HG03457 (cell line): Measurements from ENCODE around the gene ALX4.

Experiments
- ATAC-seq: cut with Tn5 transposase; IDR thresholded peaks from one replicate; pipeline ENCODE4 v1.9.1; 2021; ENCODE audit warnings: moderate number of reproducible peaks; ENCODE audit not compliant: unreplicated experiment

The ALX4 gene

GRCh38 chr11:44316659-44317240 is 6.8 kb upstream of the ALX4 start:
- no peak for ATAC-seq

GRCh38 chr11:44315947-44316658 is 6.2 kb upstream of the ALX4 start:
- no peak for ATAC-seq

DNA sequence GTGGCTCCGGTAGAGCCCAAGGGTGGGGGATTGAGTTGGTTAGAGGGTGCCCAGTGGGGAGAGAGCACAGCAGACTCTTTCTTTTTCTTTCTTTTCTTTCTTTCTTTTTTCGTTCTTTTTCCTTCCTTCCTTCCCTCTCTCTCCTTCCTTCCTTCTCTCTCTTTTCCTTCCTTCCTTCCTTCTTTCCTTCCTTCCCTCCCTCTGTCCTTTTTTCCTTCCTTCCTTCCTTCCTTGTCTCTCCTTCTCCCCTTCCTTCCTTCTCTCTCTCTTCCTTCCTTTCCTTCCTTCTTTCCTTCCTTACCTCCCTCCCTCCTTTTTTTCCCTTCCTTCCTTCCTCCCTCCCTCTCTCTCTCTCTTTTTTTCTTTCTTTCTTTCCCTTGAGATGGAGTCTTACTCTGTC is 4.8 kb upstream of the ALX4 start:
- ATAC-seq = no peak

- no peak for ATAC-seq
Observed at GRCh38 chr11:44313761-44314489, 4.0 kb upstream of the ALX4 start.

- ATAC-seq = no peak
Observed at GRCh38 chr11:44312876-44313275, 2.9 kb upstream of the ALX4 start.

DNA sequence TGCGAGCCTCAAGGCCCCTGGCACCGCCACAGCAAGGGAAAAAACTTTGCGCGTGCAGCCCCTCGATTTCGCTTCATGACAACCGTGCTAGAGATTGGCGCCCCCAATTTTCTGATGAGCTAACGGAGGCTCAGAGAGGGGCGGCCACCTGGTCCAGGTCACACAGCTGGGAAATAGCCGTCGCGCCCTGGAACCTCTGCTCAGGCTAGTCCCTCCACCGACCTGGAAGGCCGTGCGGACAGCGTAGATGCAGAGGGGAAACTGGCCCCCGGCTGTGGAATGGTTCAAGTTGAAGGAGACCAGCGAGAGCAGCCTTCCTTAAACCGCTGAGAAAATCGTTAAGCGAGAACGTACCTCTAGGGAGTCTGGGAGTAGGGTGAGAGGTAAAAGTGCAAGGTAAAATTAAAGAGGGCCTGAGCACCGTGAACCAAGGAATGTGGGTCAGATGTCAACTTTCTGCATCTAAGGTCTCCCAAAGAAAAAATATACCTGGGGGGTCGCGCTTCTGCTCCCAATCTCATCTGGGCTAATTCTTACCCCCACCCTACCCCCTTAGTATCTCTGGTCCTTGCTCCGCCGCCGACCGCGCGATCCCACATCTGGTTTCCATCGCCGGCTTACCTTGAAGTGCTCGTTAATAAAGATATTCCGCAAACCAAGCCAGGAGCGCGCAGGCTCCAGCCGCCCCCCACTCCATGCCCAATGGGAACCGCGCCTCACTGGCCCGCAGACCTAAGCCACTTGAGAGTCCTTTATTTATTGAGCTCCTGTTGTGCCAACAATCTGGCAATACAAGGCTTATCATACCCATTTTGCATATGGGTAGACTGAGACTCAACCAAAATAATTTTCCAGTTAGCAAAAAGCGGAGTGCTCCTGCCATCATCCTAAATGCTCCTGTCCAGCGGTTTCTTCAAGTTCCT is 1.7 kb upstream of the ALX4 start:
- no peak for ATAC-seq

GRCh38 chr11:44310463-44311272 is 729 bp upstream of the ALX4 start:
- no peak for ATAC-seq

DNA sequence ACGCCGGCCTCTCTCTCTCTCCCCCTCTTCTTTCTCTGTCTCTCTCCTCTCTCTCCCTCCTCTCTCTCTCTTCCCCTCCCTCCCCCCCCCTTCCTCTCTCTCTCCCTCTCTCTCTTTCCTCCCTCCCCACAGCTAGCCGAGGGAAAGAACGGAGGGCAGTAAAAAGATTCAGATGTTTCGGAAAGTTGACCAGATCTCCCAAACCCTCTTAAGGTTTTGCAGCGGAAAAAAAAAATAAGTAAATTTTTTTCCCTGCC is 195 bp upstream of the ALX4 start:
- ATAC-seq = no peak

DNA sequence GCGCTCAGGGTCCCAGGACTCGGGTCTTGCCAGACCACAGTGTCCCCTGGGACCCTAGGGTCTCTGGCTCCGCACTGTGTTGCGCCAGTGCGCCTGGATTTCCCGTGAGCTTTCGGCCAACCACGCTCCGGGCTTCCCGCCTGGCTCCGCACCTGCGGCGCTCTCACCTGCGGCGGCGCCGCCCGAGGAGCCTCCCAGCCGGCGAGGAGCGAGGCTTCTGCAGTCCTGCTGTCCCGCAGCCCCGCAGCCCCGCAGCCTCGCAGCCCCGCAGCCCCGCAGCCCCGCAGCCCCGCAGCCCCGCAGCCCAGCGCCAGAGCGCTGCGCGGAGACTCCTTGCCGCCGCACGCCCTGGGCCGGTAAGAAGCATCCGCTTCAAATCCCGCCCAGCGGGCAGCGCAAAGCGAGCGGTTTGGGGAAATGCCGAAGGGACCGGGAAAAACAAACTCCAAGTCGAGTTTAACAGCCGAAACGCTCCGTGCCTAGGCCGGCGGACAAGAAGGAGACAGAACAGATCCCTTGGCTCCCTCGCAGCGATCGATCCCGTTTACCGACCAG is 939 bp downstream of the ALX4 start:
- ATAC-seq = no peak

DNA sequence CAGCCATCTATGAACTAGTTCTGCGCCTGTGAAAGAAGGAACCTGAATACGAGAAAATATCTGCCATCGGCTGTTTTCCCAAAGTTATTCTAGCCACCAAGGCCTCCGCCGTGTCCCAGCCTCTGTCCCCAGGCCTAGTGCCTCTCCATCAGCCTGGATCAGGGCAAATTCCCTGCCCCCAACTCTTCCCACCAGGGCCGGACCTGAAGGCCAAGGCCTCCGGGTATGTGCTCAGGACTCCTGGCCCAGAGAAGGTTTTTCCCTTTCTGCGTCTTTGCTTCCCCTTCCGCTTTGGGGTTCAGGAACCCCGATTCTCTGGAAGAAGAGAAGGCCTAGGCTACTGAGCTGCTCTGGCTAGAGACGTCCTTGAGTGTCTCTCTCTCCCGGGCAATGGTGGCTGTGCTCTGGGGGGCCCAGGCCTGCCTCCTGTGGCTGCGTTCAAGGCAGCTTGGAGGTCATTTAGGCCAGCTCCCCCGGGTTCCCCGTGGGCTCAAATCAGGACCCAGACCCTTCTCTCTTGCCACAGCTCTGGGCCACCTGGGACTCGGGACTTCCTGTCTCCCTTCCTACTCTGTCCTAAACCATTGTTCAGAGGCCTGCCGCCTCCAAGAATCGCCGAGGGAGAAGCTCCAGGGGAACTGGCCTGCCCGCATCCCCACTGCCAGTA is 1.6 kb downstream of the ALX4 start:
- ATAC-seq = no peak

DNA sequence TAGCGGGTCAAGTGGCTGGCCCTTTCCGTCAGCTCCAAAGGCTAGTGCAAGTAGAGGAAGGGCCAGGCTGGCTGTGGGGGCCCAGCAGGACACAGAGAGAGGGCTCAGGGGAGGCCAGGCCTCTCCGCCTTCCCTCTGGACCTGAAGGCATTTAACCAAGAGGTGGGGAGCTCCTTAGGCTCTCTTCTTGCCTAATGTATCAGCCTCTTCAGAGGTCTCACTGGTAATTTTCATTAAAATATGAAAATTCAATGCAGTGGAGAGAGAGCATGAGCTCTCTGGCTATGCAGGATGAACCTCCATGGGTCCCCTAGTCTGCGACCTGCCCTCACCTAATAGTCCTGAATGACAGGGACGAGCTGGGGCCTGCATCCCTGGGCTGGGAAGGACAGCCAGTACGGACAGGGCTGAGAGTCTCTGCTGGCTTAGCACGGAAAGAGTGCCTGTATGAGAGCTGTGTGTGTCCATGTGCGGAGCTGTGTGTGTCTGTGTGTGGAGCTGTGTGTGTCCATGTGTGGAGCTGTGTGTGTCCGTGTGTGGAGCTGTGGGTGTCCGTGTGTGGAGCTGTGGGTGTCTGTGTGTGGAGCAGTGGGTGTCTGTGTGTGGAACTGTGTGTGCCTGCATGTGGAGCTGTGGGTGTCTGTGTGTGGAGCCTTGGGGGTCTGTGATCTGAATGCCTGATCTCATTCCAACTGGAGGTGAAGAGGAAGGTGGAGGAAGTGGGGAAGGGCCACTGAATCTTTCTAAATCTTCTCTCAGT is 2.4 kb downstream of the ALX4 start:
- ATAC-seq = no peak

GRCh38 chr11:44306918-44307244 is 3.1 kb downstream of the ALX4 start:
- ATAC-seq = no peak

- ATAC-seq = no peak
Observed at GRCh38 chr11:44306052-44306917, 3.7 kb downstream of the ALX4 start.

- no peak for ATAC-seq
Observed at GRCh38 chr11:44305470-44306051, 4.4 kb downstream of the ALX4 start.

- ATAC-seq = no peak
Observed at GRCh38 chr11:44305026-44305469, 4.9 kb downstream of the ALX4 start.

DNA sequence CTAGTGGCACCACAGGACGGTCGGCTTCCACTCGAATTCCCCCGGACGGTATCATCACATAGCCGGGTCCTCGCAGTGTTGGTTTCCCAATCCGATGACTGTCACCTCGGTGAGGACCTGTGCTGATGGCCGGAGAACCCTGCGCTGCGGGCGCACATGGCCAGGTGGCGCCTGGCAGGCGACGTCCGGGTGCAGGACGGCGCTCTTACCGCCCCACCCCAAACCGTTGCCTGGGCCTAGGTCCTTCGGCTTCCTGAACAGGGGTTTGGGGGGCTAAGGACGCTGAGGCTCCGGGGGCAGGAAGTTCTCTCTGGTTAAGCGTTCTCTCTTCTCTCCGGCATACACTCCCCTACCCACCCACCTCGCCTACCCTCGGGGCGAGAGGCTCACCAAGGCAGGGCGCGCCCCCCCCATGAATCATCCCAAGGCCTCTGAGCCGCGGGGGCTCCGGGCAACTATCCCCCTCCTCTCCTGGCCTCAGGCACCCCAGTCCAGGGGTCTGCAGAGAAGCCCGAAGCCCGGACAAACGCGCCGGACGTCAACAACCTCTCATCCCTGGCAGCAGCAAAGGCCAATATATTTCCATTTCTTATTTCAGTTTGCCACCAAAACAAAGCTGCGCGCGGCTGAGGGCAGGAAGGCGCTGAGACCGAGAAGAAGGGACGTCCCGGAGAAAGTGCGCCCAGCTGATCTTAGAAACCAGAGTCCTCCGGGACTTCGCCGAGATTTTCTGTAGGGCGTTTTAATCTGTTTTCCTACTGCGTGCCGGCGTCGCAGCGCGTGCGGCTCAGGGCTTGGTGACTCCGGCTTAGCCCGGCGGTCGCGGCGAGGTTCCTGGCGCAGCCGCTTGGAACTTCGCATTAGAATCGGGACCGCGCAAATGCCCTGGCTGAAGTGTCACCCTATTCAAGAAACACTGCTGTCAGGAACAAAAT is 5.6 kb downstream of the ALX4 start:
- ATAC-seq = no peak
